AG04450 (cell line): ENCODE measurements around the gene PIGL. TPM values are rescaled to one million over a fixed set of nuclear protein-coding genes. Genes with fewer than 3 reads are reported as not detected.
A peak's percentile ranks its signal among the peaks of the same experiment; 100 is the strongest.

ENCODE experiments used
- CTCF ChIA-PET: fragments of 300-600, 350-600 bp; formaldehyde crosslinking; extraction: SDS; loops from one replicate; lab custom pipeline; 2022; ENCODE audit warnings: antibody characterized with exemption, inconsistent platforms; lab: Charles Lee
- POLR2A ChIA-PET: fragments of 350-600 bp; formaldehyde crosslinking; extraction: SDS; loops from one replicate; lab custom pipeline; 2021; ENCODE audit warnings: antibody characterized with exemption, inconsistent platforms; lab: Yijun Ruan, JAX
- DNase-seq: peaks from one replicate; pipeline ENCODE4 v3.0.0-alpha.2; 2011; ENCODE audit warnings: low read depth, low spot score
- H3K27ac ChIP-seq: one replicate; pipeline ENCODE4 v1.5.1; 2012; ENCODE audit warnings: low read depth, low read length, control low read depth
- H3K27me3 ChIP-seq: one replicate; pipeline ENCODE4 v1.6.0; 2012; ENCODE audit warnings: low read length; ENCODE audit not compliant: control insufficient read depth, insufficient read depth
- H3K4me3 ChIP-seq: 2 replicates; pipeline ENCODE4 v1.5.1; 2011; ENCODE audit warnings: mild to moderate bottlenecking, low read depth, low read length, control low read depth
- H3K9me3 ChIP-seq: 2 replicates; pipeline ENCODE4 v1.5.1; 2012; ENCODE audit warnings: low read length; ENCODE audit not compliant: control insufficient read depth, insufficient read depth
- CTCF ChIP-seq: IDR thresholded peaks from 2 replicates; pipeline ENCODE4 v1.5.1; 2011; ENCODE audit warnings: low read depth, low read length, control low read depth, inconsistent platforms
- polyA plus RNA-seq: library from polyadenylated mRNA; depleted of rRNA; stranded (reverse); fragments of >200 nt; gene quantifications from 2 replicates; pipeline ENCODE4 v1.2.3, GENCODE V29; 2011

PIGL gene
- polyA plus RNA-seq, 1 experiment = 16.5 TPM

DNA sequence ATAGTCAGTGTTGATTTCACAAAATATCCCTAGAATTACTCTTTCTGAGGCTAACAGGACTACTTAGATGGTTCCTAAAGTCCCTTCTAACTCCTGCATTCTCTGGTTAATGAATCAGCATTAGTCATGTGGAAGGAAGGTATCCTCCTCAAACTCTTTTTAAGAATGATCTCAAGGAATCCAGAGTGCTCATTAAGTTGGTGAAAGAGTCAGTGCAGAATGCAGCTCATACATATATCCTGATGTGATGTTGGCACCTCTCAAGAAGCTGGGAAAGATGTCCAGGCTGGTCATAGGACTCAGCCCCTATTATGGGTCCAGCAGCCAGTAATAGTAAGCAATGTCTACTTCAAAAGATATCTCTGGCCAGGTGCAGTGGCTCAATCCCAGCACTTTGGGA lies 65.5 kb downstream of the PIGL start:
- Histone ChIP-seq H3K4me3 (no peak overlapping the region), H3K9me3 (no peaks in the 10 kb centered on the region; the same call in 1 of the 2 replicates), H3K27me3 (no peaks in the 10 kb centered on the region), H3K27ac (peak overlapping the region; percentile 42)
- peak; percentile 66 for DNase-seq
- TF ChIP-seq CTCF = no peak
- ChIA-PET CTCF (no interaction called here), POLR2A (interaction anchor here (0.5 to 1.2 kb wide), 4 partner anchors 30 to 98 kb away, joined by 3 to 7 read pairs (median 5); partner anchors contain the start of gene UBB)

DNA sequence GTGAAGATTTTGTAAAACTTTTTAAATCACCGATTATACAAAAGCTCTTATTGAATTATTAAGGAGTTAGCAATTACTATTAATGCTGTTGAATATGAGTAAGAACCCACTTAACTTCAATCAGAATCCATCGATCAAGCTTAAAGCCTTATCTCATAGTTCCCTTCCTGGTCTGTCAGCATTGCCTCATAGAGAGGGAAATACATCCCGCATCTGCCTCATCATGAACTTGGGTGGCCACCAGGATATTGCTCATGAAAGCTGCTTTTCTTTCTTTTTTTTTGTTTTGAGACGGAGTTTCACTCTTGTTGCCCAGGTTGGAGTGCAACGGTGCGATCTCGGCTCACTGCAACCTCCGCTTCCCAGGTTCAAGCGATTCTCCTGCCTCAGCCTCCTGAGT lies 66.7 kb downstream of the PIGL start:
- TF ChIP-seq CTCF = no peak
- ChIA-PET POLR2A (interaction anchor here (1.1 to 1.2 kb wide), 2 partner anchors 29 to 97 kb away, joined by 3 to 4 read pairs; partner anchors contain the start of gene UBB), CTCF (interaction anchor here (0.6 kb wide), 2 partner anchors 21 to 102 kb away, joined by 3 to 5 read pairs; no protein-coding TSS in a partner anchor)
- H3K9me3 ChIP-seq = no peaks in the 10 kb centered on the region; the same call in 1 of the 2 replicates
- H3K27me3 ChIP-seq = no peaks in the 10 kb centered on the region
- DNase-seq = no peak
- H3K4me3 ChIP-seq = no peak overlapping the region
- H3K27ac ChIP-seq = no peak overlapping the region

DNA sequence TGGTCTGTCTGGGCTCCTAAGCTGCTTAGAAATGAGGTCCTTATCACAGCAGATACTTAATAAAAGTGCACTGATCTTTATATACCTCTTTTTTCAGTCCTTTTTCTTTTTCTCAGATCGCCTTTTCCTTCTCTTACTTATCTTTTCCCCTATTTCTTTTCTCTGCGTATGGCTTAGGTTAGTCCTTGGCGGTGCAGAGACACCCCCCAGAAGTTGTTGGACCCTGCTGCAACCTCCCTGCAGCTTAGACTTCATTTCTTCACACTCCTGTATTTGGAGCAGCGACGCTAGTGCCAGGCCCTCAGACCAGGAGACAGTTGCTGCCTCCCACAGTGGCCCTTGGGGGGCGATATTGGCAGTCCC lies 68.6 kb downstream of the PIGL start:
- POLR2A ChIA-PET = interaction anchor here (0.5 to 2.0 kb wide), 8 partner anchors 17 to 153 kb away, joined by 3 to 13 read pairs (median 6); partner anchors contain the start of genes CENPV, NCOR1, PIGL and UBB
- Histone ChIP-seq H3K27me3 (no peaks in the 10 kb centered on the region), H3K4me3 (peak overlapping the region; percentile 46), H3K27ac (peak overlapping the region; percentile 100), H3K9me3 (no peaks in the 10 kb centered on the region)
- CTCF ChIA-PET = interaction anchor here (0.6 to 1.6 kb wide), 4 partner anchors 9 to 78 kb away, joined by 3 to 6 read pairs (median 4); no protein-coding TSS in a partner anchor
- peak; percentile 49 for TF ChIP-seq CTCF
- no peak for DNase-seq

DNA sequence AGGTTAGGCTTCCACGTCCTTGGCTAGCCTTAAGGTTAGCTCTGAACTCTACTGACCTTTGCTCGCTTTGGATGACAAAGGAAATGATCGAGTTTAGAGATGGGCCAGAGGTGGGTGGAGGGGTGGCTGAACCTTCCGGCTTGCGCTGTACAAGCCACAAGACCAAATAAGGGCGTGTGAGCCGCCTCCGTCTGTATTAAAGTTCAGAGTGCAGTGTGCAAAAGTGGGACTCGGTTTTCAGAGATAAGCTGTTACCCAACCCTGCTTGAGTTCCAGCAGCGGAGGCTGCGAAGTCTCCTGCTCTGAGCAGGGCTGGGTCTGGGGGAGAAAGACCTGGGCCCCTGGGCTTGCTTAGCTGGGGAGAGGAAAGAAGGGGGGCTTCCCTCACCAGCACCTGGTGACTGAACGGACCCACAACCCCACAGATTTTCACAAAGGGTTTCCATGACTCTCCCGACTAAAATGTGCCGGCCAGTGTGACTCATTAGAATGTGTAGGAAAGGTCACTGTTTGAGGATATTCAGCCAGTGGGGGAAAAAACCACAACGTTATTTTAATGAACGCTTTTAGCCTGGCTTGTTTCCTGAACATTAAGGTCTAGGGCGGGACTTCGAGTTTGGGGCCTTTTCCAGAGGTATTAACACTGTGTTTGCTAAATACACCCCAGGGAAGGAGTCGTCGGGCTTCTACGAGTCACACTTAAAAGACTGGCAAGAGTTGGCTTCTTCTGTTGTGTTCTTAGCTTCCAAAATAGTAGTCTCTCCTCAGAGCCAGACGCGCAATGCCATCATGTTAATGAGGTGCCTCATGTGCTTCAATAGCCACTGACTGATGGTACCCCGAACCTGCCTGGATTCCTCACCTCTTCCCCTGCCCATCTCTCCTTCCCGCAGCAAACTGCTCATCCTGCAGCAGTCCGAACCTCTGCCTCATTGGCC lies 69.3 kb downstream of the PIGL start:
- H3K4me3 ChIP-seq = peak overlapping the region; percentile 46
- peak; percentile 96 for DNase-seq
- POLR2A ChIA-PET = interaction anchor here (0.5 to 2.0 kb wide), 9 partner anchors 16 to 153 kb away, joined by 3 to 13 read pairs (median 6); partner anchors contain the start of genes CENPV, NCOR1, PIGL and UBB
- H3K27ac ChIP-seq = peak overlapping the region; percentile 100
- H3K9me3 ChIP-seq = no peaks in the 10 kb centered on the region
- no peaks in the 10 kb centered on the region for H3K27me3 ChIP-seq
- no peak for TF ChIP-seq CTCF
- CTCF ChIA-PET = interaction anchor here (0.6 to 1.6 kb wide), 6 partner anchors 8 to 78 kb away, joined by 3 to 12 read pairs (median 4); partner anchors contain the start of gene NCOR1
